Cardiac muscle cell (in vitro differentiated cells and primary cell): Measurements from ENCODE around the gene COL4A1. TPM values are rescaled to one million over a fixed set of nuclear protein-coding genes. Genes with fewer than 3 reads are reported as not detected.

Experiments used
- DNase-seq, 2 donors: peaks; one replicate each; pipeline versions ENCODE4 v3.0.0 to v3.0.0-alpha.2; 2010 to 2017; ENCODE audit warnings: low read depth in 1 of 2, low spot score in 1 of 2
- H3K27ac ChIP-seq: fragments of 200-600 bp; sonication (generic); 2 replicates; pipeline ENCODE4 v1.5.1; 2016
- H3K27me3 ChIP-seq: fragments of 200-600 bp; sonication (generic); 2 replicates; pipeline ENCODE4 v1.6.0; 2016; ENCODE audit warnings: control low read depth
- H3K36me3 ChIP-seq: fragments of 200-600 bp; sonication (generic); 2 replicates; pipeline ENCODE4 v1.5.1; 2016; ENCODE audit warnings: control low read depth
- H3K4me1 ChIP-seq: fragments of 200-600 bp; sonication (generic); 2 replicates; pipeline ENCODE4 v1.8.1; 2017; ENCODE audit warnings: low read depth, mild to moderate bottlenecking, mixed run types
- H3K4me3 ChIP-seq: fragments of 200-600 bp; sonication (generic); 2 replicates; pipeline ENCODE4 v1.5.1; 2016; ENCODE audit warnings: mild to moderate bottlenecking
- H3K9me3 ChIP-seq: fragments of 200-600 bp; sonication (generic); 2 replicates; pipeline ENCODE4 v1.5.1; 2017; ENCODE audit warnings: low read depth, mild to moderate bottlenecking, control low read depth
- CTCF ChIP-seq: IDR thresholded peaks from 2 replicates; pipeline ENCODE4 v1.5.1; 2012; ENCODE audit warnings: low read depth, mild to moderate bottlenecking, low read length
- polyA plus RNA-seq: library from polyadenylated mRNA; unstranded; fragments of >200 nt; fragmentation: Nextera tagmentation; extraction: Ambion mirVana; gene quantifications from 2 replicates; pipeline ENCODE4 v1.2.1, GENCODE V29; 2016
- total RNA-seq: library from RNA; depleted of rRNA; stranded (reverse); fragments of >200 nt; gene quantifications from 2 replicates; pipeline ENCODE4 v1.2.3, GENCODE V29; 2016

The COL4A1 gene
- total and polyA plus RNA-seq, 2 experiments from 2014 or later, result 73.9 to 171 TPM

- peaks cover 29% of the 10 kb centered on the region for H3K4me1 ChIP-seq
- H3K27ac ChIP-seq, result peak overlapping the region; percentile 4
- no peak for TF ChIP-seq CTCF
- H3K4me3 ChIP-seq, result no peak overlapping the region
- peak in 1 of 2 donors; percentile 48 for DNase-seq
- no peaks in the 10 kb centered on the region for H3K27me3 ChIP-seq
- no peaks in the 10 kb centered on the region for H3K36me3 ChIP-seq
- no peaks in the 10 kb centered on the region for H3K9me3 ChIP-seq
Measured at GRCh38 chr13:110238818-110239195, 68.2 kb downstream of the COL4A1 start.

GRCh38 chr13:110237875-110238817 lies 68.8 kb downstream of the COL4A1 start:
- Histone ChIP-seq H3K27me3 (no peaks in the 10 kb centered on the region), H3K4me1 (peaks cover 29% of the 10 kb centered on the region), H3K27ac (peak overlapping the region; percentile 5), H3K36me3 (no peaks in the 10 kb centered on the region), H3K4me3 (no peak overlapping the region), H3K9me3 (no peaks in the 10 kb centered on the region)
- DNase-seq, result no peak
- TF ChIP-seq CTCF, result no peak

- TF ChIP-seq CTCF, result no peak
- no peaks in the 10 kb centered on the region for H3K9me3 ChIP-seq
- H3K36me3 ChIP-seq, result no peaks in the 10 kb centered on the region
- no peak overlapping the region for H3K4me3 ChIP-seq
- H3K27ac ChIP-seq, result no peak overlapping the region
- peaks cover 18% of the 10 kb centered on the region for H3K4me1 ChIP-seq
- peak in 1 of 2 donors; percentile 54 for DNase-seq
- no peaks in the 10 kb centered on the region for H3K27me3 ChIP-seq
Measured at GRCh38 chr13:110236831-110237261, 70.1 kb downstream of the COL4A1 start.

- H3K36me3 ChIP-seq, result no peaks in the 10 kb centered on the region
- peaks cover 18% of the 10 kb centered on the region for H3K4me1 ChIP-seq
- H3K27ac ChIP-seq, result no peak overlapping the region
- no peak for DNase-seq
- H3K9me3 ChIP-seq, result no peaks in the 10 kb centered on the region
- no peak overlapping the region for H3K4me3 ChIP-seq
- no peaks in the 10 kb centered on the region for H3K27me3 ChIP-seq
- TF ChIP-seq CTCF, result no peak
Measured at GRCh38 chr13:110236431-110236830, 70.5 kb downstream of the COL4A1 start.

- no peak for DNase-seq
- Histone ChIP-seq H3K9me3 (no peaks in the 10 kb centered on the region), H3K4me3 (no peak overlapping the region), H3K4me1 (peaks cover 18% of the 10 kb centered on the region), H3K27me3 (no peaks in the 10 kb centered on the region), H3K36me3 (no peaks in the 10 kb centered on the region), H3K27ac (no peak overlapping the region)
- no peak for TF ChIP-seq CTCF
Measured at GRCh38 chr13:110234532-110234931, 72.4 kb downstream of the COL4A1 start.
